ENCODE data around the gene DAB2IP.
A peak's percentile ranks its signal among the peaks of the same experiment; 100 is the strongest.

DAB2IP gene

DNA sequence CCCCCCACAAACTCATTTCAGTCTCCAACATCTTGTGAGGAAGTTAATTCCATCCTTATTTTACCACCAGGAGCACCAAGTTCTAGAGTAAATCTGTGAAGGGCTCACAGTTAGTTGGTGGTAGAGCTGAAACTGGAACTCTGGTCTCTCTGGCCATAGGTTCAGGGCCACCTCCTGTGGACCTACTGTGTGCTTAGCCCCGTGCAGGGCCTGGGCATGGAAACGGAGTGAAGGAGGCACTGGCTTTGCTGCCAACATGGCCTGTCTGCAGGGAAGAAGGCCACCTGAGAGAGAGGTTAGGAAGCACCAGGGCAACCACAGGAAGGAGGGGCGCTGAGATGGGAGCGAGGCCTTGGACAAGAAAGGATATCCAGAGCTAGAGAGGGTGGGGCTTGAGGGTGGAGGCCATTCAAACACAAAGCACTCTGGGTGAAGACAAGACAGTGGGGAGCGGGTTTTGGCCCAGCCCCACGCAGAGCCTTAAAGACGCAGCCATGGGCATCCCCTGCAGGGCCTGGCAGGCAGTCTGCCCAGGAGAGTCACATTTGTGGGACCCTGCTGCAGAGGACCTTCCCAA lies 16.0 kb upstream of the DAB2IP start:
- no peak for DNase-seq
- Histone ChIP-seq H3K4me3 (no peak overlapping the region), H3K9me3 (no peaks in the 10 kb centered on the region), H3K36me3 (no peaks in the 10 kb centered on the region), H3K27ac (no peak overlapping the region), H3K4me1 (peaks cover 0 to 42% (median 28%) of the 10 kb centered on the region in 4 donors), H3K27me3 (no peaks in the 10 kb centered on the region)
- TF ChIP-seq, protein P1, sequence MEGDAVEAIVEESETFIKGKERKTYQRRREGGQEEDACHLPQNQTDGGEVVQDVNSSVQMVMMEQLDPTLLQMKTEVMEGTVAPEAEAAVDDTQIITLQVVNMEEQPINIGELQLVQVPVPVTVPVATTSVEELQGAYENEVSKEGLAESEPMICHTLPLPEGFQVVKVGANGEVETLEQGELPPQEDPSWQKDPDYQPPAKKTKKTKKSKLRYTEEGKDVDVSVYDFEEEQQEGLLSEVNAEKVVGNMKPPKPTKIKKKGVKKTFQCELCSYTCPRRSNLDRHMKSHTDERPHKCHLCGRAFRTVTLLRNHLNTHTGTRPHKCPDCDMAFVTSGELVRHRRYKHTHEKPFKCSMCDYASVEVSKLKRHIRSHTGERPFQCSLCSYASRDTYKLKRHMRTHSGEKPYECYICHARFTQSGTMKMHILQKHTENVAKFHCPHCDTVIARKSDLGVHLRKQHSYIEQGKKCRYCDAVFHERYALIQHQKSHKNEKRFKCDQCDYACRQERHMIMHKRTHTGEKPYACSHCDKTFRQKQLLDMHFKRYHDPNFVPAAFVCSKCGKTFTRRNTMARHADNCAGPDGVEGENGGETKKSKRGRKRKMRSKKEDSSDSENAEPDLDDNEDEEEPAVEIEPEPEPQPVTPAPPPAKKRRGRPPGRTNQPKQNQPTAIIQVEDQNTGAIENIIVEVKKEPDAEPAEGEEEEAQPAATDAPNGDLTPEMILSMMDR (IDR thresholded peaks at IDR 0.05), result no peak
- intact Hi-C loops (cut with DNase I; ENCODE audit: low total_unique reads), result no loop called here

DNA sequence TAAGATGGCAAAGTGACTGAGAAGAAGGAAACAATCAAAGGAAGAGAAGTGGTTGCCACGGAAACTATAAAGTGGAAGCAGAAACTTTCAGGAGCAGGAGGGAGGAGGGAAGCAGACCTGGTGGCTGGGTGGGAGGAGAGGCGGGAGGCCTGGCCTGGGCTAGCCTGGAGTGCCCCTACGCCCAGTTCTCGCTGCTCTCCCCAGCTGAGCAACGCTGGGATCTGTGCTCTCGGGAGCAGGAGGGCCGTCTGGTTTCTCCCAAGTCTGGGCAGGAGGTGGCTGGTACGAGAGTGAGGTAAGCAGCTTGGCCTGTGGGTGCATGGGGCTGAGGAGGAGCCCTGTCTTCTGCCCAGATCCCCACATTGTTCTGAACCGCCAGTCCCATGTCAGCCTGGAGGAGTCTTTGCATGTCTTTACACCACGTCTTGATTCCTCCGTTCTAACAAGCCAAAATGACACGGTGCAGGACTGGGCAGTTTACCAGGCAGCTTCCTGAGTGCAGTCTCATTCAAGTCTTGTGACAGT lies 15.0 kb upstream of the DAB2IP start:
- peak overlapping the region in 1 of 2 donors; percentile 10 for H3K27ac ChIP-seq
- DNase-seq, result peak; percentile 69 to 75
- no peaks in the 10 kb centered on the region for H3K36me3 ChIP-seq
- intact Hi-C loops (cut with DNase I; ENCODE audit: low total_unique reads), result no loop called here
- TF ChIP-seq, protein P1 (IDR thresholded peaks at IDR 0.05), result no peak
- H3K4me1 ChIP-seq, result peaks cover 0 to 42% (median 28%) of the 10 kb centered on the region in 4 donors
- H3K27me3 ChIP-seq, result no peaks in the 10 kb centered on the region
- H3K4me3 ChIP-seq, result no peak overlapping the region
- no peaks in the 10 kb centered on the region for H3K9me3 ChIP-seq

DNA sequence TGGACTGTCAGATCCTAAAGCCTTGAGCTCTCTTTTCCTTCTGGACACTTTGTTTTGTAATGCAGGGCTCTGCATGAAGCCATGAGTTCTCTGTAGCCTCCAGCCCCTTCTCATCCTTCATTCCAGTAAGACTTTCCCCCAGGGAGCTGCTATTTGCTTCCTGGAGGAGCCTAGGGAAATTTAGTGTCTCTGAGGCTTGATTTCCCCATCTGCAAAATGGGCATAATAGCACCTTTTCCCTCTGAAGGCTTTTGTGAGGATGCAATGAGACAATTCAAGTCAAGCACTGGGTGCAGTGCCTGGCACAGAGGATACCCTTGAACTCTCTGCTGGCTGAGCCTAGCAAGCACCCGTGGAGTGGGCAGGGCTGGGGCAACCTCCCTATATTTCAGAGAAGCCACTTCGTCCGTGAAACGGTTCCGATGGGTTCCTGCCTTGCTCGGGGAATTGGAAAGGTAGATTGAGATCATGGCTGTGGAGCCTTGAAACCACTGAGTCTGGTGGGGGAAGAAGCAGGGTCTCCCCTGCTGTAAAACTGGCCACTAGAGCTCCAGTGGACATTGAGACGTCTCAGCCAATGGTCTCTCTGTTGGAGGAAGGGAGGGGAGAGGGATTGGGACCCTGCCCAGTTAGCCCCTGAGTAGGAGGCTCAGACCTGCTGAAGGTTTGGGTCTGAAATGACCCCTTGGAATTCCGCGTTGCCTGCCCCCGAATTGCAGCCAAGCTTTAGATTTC lies 14.3 kb upstream of the DAB2IP start:
- intact Hi-C loops (cut with DNase I; ENCODE audit: low total_unique reads), result no loop called here
- peaks cover 0 to 42% (median 28%) of the 10 kb centered on the region in 4 donors for H3K4me1 ChIP-seq
- no peaks in the 10 kb centered on the region for H3K27me3 ChIP-seq
- no peak for DNase-seq
- no peaks in the 10 kb centered on the region for H3K36me3 ChIP-seq
- H3K4me3 ChIP-seq, result no peak overlapping the region
- no peaks in the 10 kb centered on the region for H3K9me3 ChIP-seq
- TF ChIP-seq, protein P1 (IDR thresholded peaks at IDR 0.05), result no peak
- H3K27ac ChIP-seq, result no peak overlapping the region

DNA sequence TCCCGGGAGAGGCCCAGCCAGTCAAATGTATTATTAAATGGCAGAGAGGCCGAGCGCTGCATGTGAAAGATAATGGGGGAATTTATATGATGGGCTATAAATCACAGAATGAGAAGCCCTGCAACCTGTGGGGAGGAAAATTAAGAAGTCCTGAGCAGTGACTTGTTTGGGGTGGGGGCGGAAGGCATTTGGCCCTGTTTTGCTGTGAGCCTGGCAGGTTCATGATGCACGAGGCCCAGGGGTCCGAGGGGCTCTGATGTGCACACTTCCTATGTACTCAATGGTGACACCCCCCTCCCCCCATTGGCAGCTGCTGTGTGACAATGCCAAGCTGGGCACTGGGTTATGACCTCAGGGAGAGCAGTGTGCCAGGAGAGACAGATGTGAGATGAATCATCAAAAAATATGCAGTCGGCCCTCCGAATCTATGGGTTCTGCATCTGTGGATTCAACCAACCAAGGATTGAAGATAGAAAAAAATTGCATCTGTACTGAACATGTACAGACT lies 13.7 kb upstream of the DAB2IP start:
- Histone ChIP-seq H3K27ac (no peak overlapping the region), H3K9me3 (no peaks in the 10 kb centered on the region), H3K4me3 (no peak overlapping the region), H3K36me3 (no peaks in the 10 kb centered on the region), H3K4me1 (peaks cover 0 to 42% (median 28%) of the 10 kb centered on the region in 4 donors), H3K27me3 (no peaks in the 10 kb centered on the region)
- DNase-seq, result no peak
- TF ChIP-seq, protein P1 (IDR thresholded peaks at IDR 0.05), result no peak
- intact Hi-C loops (cut with DNase I; ENCODE audit: low total_unique reads), result no loop called here

DNA sequence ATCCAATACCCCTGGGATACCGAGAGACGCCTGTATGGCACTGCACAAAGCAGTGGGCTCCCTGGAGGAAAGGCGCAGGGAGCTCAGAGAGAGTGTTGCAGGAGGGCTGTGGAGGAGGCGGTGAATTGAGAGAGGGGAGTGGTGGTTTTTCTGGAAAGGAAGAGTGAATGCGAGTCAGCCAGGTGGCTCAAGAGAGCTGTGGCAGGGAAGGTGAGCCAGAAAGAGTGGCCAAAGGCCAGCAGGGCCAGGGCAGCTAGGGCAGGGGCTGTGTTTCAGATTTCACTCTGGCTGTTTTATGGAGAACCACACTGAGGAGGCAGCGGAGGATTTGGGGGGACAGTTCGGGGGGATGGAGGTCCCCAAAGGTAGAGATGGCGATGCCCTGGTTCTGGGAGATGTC lies 13.0 kb upstream of the DAB2IP start:
- H3K27ac ChIP-seq, result no peak overlapping the region
- TF ChIP-seq, protein P1 (IDR thresholded peaks at IDR 0.05), result no peak
- H3K4me1 ChIP-seq, result peaks cover 0 to 42% (median 28%) of the 10 kb centered on the region in 4 donors
- DNase-seq, result no peak
- no peak overlapping the region for H3K4me3 ChIP-seq
- no peaks in the 10 kb centered on the region for H3K9me3 ChIP-seq
- no peaks in the 10 kb centered on the region for H3K36me3 ChIP-seq
- intact Hi-C loops (cut with DNase I; ENCODE audit: low total_unique reads), result no loop called here
- no peaks in the 10 kb centered on the region for H3K27me3 ChIP-seq

Data from tibial artery (tissue), 4 donors.